Thoracic aorta (tissue), 2 donors: ENCODE measurements around the gene ANKRD24. TPM values are rescaled to one million over a fixed set of nuclear protein-coding genes. Genes with fewer than 3 reads are reported as not detected.
"Not testable (repeated sequence)": the region's sequence is repeated elsewhere in the genome, so short reads cannot be mapped to it uniquely, and the experiment has no call there.

Experiments used
- ATAC-seq: fragments of 150-250 bp; one replicate; pipeline ENCODE4 v1.8.0; 2017; ENCODE audit warnings: low read depth; ENCODE audit not compliant: insufficient number of reproducible peaks, low FRiP score
- DNase-seq: peaks from one replicate; pipeline ENCODE4 v3.0.0-alpha.2; 2020; ENCODE audit warnings: low spot score
- H3K27ac ChIP-seq, 2 donors: fragments of 200-600 bp; sonication (generic); 1 replicate in 1 of 2; 2 replicates in 1 of 2; pipeline ENCODE4 v1.5.1; 2016; ENCODE audit warnings: mild to moderate bottlenecking in 2 of 2, moderate library complexity in 2 of 2
- H3K27me3 ChIP-seq: fragments of 200-600 bp; sonication (generic); replicated peaks from 2 replicates; pipeline ENCODE4 v1.6.0; 2016; ENCODE audit warnings: mild to moderate bottlenecking; ENCODE audit not compliant: insufficient read depth
- H3K36me3 ChIP-seq: fragments of 200-600 bp; sonication (generic); one replicate; pipeline ENCODE4 v1.5.1; 2016
- H3K4me1 ChIP-seq, 2 donors: fragments of 200-600 bp; sonication (generic); 1 replicate in 1 of 2; 2 replicates in 1 of 2; pipeline versions ENCODE4 v1.5.1 to v1.6.0; 2016; ENCODE audit warnings: low read depth in 2 of 2, mild to moderate bottlenecking in 1 of 2; ENCODE audit not compliant: control insufficient read depth in 1 of 2
- H3K4me3 ChIP-seq: fragments of 200-600 bp; sonication (generic); 2 replicates; pipeline ENCODE4 v1.5.1; 2016; ENCODE audit warnings: mild to moderate bottlenecking
- H3K9me3 ChIP-seq: fragments of 200-600 bp; sonication (generic); 2 replicates; pipeline ENCODE4 v1.5.1; 2016
- total RNA-seq, 2 donors: library from RNA; depleted of rRNA; stranded (reverse); fragments of >200 nt; gene quantifications; one replicate each; pipeline versions ENCODE4 v1.1.0 to v1.2.3, GENCODE V29; 2016
- TF ChIP-seq, protein P1 (sequence below): fragments of 200-600 bp; sonication (generic); IDR thresholded peaks from one replicate; pipeline ENCODE4 v1.5.1; 2019; ENCODE audit warnings: antibody characterized with exemption

Gene ANKRD24
- total RNA-seq, 2 donors from 2014 or later, result 0.28 to 1.1 TPM

DNA sequence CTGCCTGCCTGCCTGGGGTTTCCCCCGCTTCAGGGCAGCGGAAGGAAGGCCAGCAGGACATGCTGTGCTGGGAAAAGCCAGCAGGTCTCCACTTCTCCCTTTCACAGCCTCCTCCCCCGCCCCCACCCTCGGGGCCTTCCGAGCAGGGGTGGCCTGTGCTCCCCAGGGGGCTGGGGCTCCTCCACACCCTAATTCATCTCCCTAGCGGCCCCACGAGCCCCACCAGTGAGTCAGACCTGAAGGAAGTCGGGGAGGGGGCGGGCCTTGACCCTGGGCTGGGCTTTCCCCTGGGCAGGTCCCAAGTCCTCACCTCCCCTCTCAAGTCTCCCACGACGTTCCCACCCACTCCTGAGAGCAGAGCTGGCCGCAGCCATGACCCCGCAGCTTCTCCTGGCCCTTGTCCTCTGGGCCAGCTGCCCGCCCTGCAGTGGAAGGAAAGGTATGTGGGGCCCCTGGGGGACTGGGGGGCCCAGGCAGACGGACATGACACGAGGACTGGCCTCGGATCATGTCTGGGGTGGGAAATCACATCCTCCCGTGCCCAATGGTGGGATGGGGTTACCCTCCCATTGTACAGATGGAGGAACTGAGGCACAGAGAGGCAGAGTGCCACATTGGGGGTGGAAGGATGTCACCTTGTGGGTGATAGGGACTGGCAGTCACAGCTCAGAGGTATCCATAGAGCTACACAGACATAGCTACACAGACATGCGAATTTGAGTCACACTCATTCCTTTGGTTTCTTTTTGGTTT lies 46.9 kb downstream of the ANKRD24 start, which contains the start of gene EBI3:
Gene EBI3 (plus strand): TSS at position 345 of the 753 bp plus-strand sequence. CDS start 28 bp downstream, at position 373.
- DNase-seq (no peak), ATAC-seq (no peak)
- no peak within 1 kb of the TSS for H3K27ac ChIP-seq
- no peaks in the 10 kb centered on the region for H3K36me3 ChIP-seq
- TF ChIP-seq, protein P1, sequence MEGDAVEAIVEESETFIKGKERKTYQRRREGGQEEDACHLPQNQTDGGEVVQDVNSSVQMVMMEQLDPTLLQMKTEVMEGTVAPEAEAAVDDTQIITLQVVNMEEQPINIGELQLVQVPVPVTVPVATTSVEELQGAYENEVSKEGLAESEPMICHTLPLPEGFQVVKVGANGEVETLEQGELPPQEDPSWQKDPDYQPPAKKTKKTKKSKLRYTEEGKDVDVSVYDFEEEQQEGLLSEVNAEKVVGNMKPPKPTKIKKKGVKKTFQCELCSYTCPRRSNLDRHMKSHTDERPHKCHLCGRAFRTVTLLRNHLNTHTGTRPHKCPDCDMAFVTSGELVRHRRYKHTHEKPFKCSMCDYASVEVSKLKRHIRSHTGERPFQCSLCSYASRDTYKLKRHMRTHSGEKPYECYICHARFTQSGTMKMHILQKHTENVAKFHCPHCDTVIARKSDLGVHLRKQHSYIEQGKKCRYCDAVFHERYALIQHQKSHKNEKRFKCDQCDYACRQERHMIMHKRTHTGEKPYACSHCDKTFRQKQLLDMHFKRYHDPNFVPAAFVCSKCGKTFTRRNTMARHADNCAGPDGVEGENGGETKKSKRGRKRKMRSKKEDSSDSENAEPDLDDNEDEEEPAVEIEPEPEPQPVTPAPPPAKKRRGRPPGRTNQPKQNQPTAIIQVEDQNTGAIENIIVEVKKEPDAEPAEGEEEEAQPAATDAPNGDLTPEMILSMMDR, result no peak
- peak within 1 kb of the TSS; percentile 42 for H3K4me3 ChIP-seq
- H3K4me1 ChIP-seq, result peaks cover 0 to 3% of the 10 kb centered on the region in 2 donors
- no peaks in the 10 kb centered on the region for H3K27me3 ChIP-seq
- no peaks in the 10 kb centered on the region for H3K9me3 ChIP-seq

GRCh38 chr19:4230237-4230636 lies 47.7 kb downstream of the ANKRD24 start:
- not testable (repeated sequence) for H3K27me3 ChIP-seq, H3K27ac ChIP-seq, DNase-seq, ATAC-seq, H3K4me3 ChIP-seq, H3K4me1 ChIP-seq, H3K9me3 ChIP-seq, H3K36me3 ChIP-seq

DNA sequence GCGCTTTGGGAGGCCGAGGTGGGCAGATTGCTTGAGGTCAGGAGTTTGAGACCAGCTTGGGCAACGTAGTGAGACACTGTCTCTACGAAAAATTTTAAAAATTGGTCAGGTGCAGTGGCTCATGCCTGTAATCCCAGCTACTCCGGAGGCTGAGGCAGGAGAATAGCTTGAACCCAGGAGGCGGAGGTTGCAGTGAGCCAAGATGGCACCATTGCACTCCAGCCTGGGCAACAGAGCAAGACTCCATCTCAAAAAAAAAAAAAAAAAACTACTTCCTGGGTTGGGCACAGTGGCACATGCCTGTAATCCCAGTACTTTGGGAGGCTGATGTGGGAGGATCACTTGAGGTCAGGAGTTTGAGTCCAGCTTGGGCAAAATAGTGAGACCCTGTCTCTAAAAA lies 49.0 kb downstream of the ANKRD24 start:
- ATAC-seq, H3K36me3 ChIP-seq, H3K4me3 ChIP-seq, H3K27ac ChIP-seq, H3K4me1 ChIP-seq, H3K27me3 ChIP-seq, H3K9me3 ChIP-seq, DNase-seq: not testable (repeated sequence)

- DNase-seq, ATAC-seq, H3K27me3 ChIP-seq, H3K36me3 ChIP-seq, H3K4me3 ChIP-seq, H3K4me1 ChIP-seq, H3K9me3 ChIP-seq, H3K27ac ChIP-seq: not testable (repeated sequence)
These were observed 49.6 kb downstream of the ANKRD24 start for GRCh38 chr19:4232139-4232538.

GRCh38 chr19:4232614-4233281 lies 50.3 kb downstream of the ANKRD24 start:
- H3K9me3 ChIP-seq, result no peaks in the 10 kb centered on the region
- TF ChIP-seq, protein P1, result no peak
- DNase-seq (no peak), ATAC-seq (no peak)
- no peak overlapping the region for H3K4me3 ChIP-seq
- no peaks in the 10 kb centered on the region for H3K27me3 ChIP-seq
- peaks cover 0 to 3% of the 10 kb centered on the region in 2 donors for H3K4me1 ChIP-seq
- no peak overlapping the region for H3K27ac ChIP-seq
- H3K36me3 ChIP-seq, result no peaks in the 10 kb centered on the region

- ATAC-seq (no peak), DNase-seq (no peak)
- Histone ChIP-seq H3K4me1 (peaks cover 0 to 3% of the 10 kb centered on the region in 2 donors), H3K36me3 (no peaks in the 10 kb centered on the region), H3K4me3 (no peak overlapping the region), H3K9me3 (no peaks in the 10 kb centered on the region), H3K27ac (no peak overlapping the region), H3K27me3 (no peaks in the 10 kb centered on the region)
- TF ChIP-seq, protein P1, result peak; percentile 44
These were observed 50.9 kb downstream of the ANKRD24 start for GRCh38 chr19:4233282-4233853.
